ENCODE results near the gene DPYSL3.

DPYSL3 gene

GRCh38 chr5:147344861-147345260 is 165.0 kb downstream of the DPYSL3 start:
- H3K27me3 Mint-ChIP-seq: no peaks in the 10 kb centered on the region
- H3K27ac Mint-ChIP-seq: no peak overlapping the region

GRCh38 chr5:147341345-147341744 is 168.5 kb downstream of the DPYSL3 start:
- DNase-seq: no peak
- no peak overlapping the region for H3K4me3 Mint-ChIP-seq
- no peaks in the 10 kb centered on the region for H3K4me1 Mint-ChIP-seq
- peaks cover 12% of the 10 kb centered on the region for H3K9me3 Mint-ChIP-seq
- no peak for ATAC-seq
- H3K27me3 Mint-ChIP-seq: no peaks in the 10 kb centered on the region
- H3K27ac Mint-ChIP-seq: no peak overlapping the region
- no peaks in the 10 kb centered on the region for H3K36me3 Mint-ChIP-seq (ENCODE audit: low read depth)

More at GRCh38 chr5:147344861-147345260, 165.0 kb downstream of the DPYSL3 start:
- Mint-ChIP-seq H3K4me1 (no peaks in the 10 kb centered on the region), H3K36me3 (ENCODE audit: low read depth) (no peaks in the 10 kb centered on the region), H3K4me3 (no peak overlapping the region), H3K9me3 (peaks cover 4% of the 10 kb centered on the region)
- DNase-seq (no peak), ATAC-seq (no peak)

- DNase-seq (no peak), ATAC-seq (no peak)
- Mint-ChIP-seq H3K4me1 (no peaks in the 10 kb centered on the region), H3K27ac (no peak overlapping the region), H3K9me3 (peaks cover 12% of the 10 kb centered on the region), H3K4me3 (no peak overlapping the region), H3K27me3 (no peaks in the 10 kb centered on the region), H3K36me3 (ENCODE audit: low read depth) (no peaks in the 10 kb centered on the region)
These were observed 168.9 kb downstream of the DPYSL3 start for GRCh38 chr5:147340941-147341340.
